Common myeloid progenitor, CD34-positive (primary cell): Measurements from ENCODE around the gene UBR3.

Experiments used
- CTCF ChIA-PET: fragments of 350-600 bp; sonication (Branson Sonifier 250); formaldehyde crosslinking; loops from one replicate; lab custom pipeline; 2021; ENCODE audit warnings: antibody characterized with exemption; lab: Charles Lee
- POLR2A ChIA-PET: fragments of 350-600 bp; sonication (Branson Sonifier 250); formaldehyde crosslinking; loops from one replicate; lab custom pipeline; 2021; ENCODE audit warnings: antibody characterized with exemption; lab: Charles Lee
- DNase-seq, 3 donors: peaks; one replicate each; pipeline versions ENCODE4 v3.0.0 to v3.0.0-alpha.2; 2013
- H3K27ac ChIP-seq, 2 experiments: 1 replicate in 1 of 2; 2 replicates in 1 of 2; pipeline ENCODE4 v1.7.0; 2013; ENCODE audit warnings: inconsistent platforms in 2 of 2, low read length in 2 of 2, mild to moderate bottlenecking in 2 of 2, low read depth in 1 of 2, moderate library complexity in 1 of 2; ENCODE audit not compliant: severe bottlenecking in 2 of 2, insufficient read depth in 1 of 2, poor library complexity in 1 of 2
- H3K27me3 ChIP-seq, 5 experiments: replicated peaks in 2 of 5; 1 replicate in 3 of 5; 2 replicates in 2 of 5; pipeline versions ENCODE4 v1.6.1 to v1.7.0; 2013; ENCODE audit warnings: low read length in 4 of 5, mild to moderate bottlenecking in 2 of 5, moderate library complexity in 2 of 5, inconsistent platforms in 1 of 5; ENCODE audit not compliant: insufficient read depth in 5 of 5, control insufficient read depth in 4 of 5
- H3K36me3 ChIP-seq, 4 experiments: 1 replicate in 2 of 4; 2 replicates in 2 of 4; pipeline versions ENCODE4 v1.6.1 to v1.7.0; 2013; ENCODE audit warnings: low read length in 3 of 4, control low read depth in 1 of 4, mild to moderate bottlenecking in 1 of 4; ENCODE audit not compliant: control insufficient read depth in 4 of 4, insufficient read depth in 4 of 4
- H3K4me1 ChIP-seq, 4 experiments: 1 replicate in 3 of 4; 2 replicates in 1 of 4; pipeline versions ENCODE4 v1.6.1 to v1.7.1; 2013; ENCODE audit warnings: low read length in 3 of 4, mild to moderate bottlenecking in 3 of 4, control low read depth in 1 of 4, inconsistent platforms in 1 of 4, moderate library complexity in 1 of 4; ENCODE audit not compliant: control insufficient read depth in 4 of 4, insufficient read depth in 4 of 4; ENCODE audit errors: control extremely low read depth in 1 of 4
- H3K4me3 ChIP-seq, 7 experiments: 1 replicate in 4 of 7; 2 replicates in 3 of 7; pipeline versions ENCODE4 v1.5.1 to v1.7.0; 2013; ENCODE audit warnings: mild to moderate bottlenecking in 7 of 7, low read length in 6 of 7, moderate library complexity in 6 of 7, inconsistent platforms in 2 of 7, low read depth in 2 of 7, control low read depth in 1 of 7; ENCODE audit not compliant: insufficient read depth in 4 of 7, control insufficient read depth in 1 of 7; ENCODE audit errors: extremely low read depth in 1 of 7
- H3K9me3 ChIP-seq, 5 experiments: 1 replicate in 4 of 5; 2 replicates in 1 of 5; pipeline versions ENCODE4 v1.6.1 to v1.7.1; 2013; ENCODE audit warnings: low read length in 4 of 5, mild to moderate bottlenecking in 2 of 5, inconsistent platforms in 1 of 5, low read depth in 1 of 5, moderate library complexity in 1 of 5; ENCODE audit not compliant: control insufficient read depth in 4 of 5, insufficient read depth in 2 of 5; ENCODE audit errors: control extremely low read depth in 1 of 5
- WGBS: methylation state at CpG from one replicate; pipeline ENCODE4 v1.1.5; 2013; ENCODE audit not compliant: insufficient coverage; 5-methylcytosine and 5-hydroxymethylcytosine counted together

UBR3 gene

DNA sequence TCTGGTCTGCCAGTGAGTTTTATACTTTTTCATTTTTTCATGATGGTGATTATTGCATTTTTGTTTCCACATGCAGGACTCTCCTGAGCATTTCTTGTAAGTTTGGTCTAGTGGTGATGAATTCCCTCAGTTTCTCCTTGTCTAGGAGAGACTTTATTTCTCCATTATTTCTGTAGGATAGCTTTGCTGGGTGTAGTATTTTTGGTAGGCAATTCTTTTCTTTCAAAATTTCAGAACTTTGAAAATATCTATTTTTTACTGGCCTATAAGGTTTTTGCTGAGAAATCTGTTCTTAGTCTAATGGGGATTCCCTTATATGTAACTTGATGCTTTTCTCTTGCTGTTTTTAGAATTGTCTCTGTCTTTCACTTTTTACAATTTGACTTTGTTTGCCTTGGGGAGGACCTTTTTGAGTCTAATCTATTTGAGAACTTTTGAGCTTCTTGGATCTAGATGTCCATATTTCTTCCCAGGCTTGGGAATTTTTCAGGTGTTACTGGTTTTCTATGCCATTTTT, 149.1 kb downstream of the UBR3 start:
- CTCF ChIA-PET = no interaction called here

GRCh38 chr2:169977530-169977929, 150.3 kb downstream of the UBR3 start:
- CTCF ChIA-PET = no interaction called here
- no peak overlapping the region for H3K27ac ChIP-seq
- no peak for DNase-seq
- no peak overlapping the region for H3K4me3 ChIP-seq
- H3K9me3 ChIP-seq = peaks cover 5 to 22% (median 9%) of the 10 kb centered on the region in 5 experiments
- no peaks in the 10 kb centered on the region for H3K27me3 ChIP-seq
- 100% methylated on average over 1 of the region's 3 CpGs for WGBS
- peaks cover 0 to 26% (median 8%) of the 10 kb centered on the region in 4 experiments for H3K36me3 ChIP-seq
- POLR2A ChIA-PET = no interaction called here
- peaks cover 0 to 6% (median 0%) of the 10 kb centered on the region in 4 experiments for H3K4me1 ChIP-seq

More for the DNA sequence above, 149.1 kb downstream of the UBR3 start:
- no peaks in the 10 kb centered on the region for H3K27me3 ChIP-seq
- H3K4me1 ChIP-seq = peaks cover 0 to 6% (median 0%) of the 10 kb centered on the region in 4 experiments
- H3K36me3 ChIP-seq = peaks cover 0 to 26% (median 8%) of the 10 kb centered on the region in 4 experiments
- H3K9me3 ChIP-seq = peaks cover 5 to 22% (median 9%) of the 10 kb centered on the region in 5 experiments
- H3K27ac ChIP-seq = no peak overlapping the region
- POLR2A ChIA-PET = no interaction called here
- H3K4me3 ChIP-seq = no peak overlapping the region
- no peak for DNase-seq

DNA sequence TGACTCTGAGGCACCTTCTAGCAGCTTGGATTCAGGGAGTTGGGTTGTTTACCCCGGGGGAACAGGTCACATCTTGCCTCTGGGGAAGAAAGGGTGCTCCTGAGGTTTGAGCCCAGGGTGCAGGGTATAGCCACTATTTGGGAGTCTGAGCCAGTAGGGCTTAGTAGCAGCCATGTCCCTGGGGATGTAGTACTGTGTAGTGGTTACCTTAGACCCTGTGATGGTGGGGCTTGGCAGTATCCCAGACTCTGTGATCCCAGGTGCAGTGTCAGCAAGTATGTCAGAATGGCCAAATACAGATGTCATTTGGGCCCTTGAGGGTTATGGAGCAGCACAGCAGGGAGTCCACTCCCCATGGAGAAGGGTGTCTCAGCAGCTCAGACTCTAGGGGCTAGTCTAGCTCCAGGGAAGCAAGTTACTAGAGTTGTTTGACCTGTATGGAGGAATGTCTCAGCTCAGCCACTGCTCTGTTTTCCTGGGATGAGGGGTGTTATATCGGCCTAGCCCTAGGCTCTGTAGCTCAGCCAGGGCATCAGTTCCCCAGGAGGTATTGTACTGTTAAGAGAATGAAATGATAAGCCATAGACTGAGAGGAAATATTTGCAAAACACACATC, 151.3 kb downstream of the UBR3 start:
- DNase-seq = no peak
- Histone ChIP-seq H3K36me3 (peaks cover 0 to 26% (median 8%) of the 10 kb centered on the region in 4 experiments), H3K27me3 (no peaks in the 10 kb centered on the region), H3K4me3 (no peak overlapping the region), H3K9me3 (peaks cover 5 to 22% (median 9%) of the 10 kb centered on the region in 5 experiments), H3K27ac (no peak overlapping the region), H3K4me1 (peaks cover 0 to 6% (median 0%) of the 10 kb centered on the region in 4 experiments)
- WGBS = 100% methylated on average over 2 of the region's 2 CpGs
- POLR2A ChIA-PET = interaction anchor here (0.6 kb wide), 1 partner anchor 252 kb away, joined by 3 read pairs; no protein-coding TSS in a partner anchor
- CTCF ChIA-PET = no interaction called here

DNA sequence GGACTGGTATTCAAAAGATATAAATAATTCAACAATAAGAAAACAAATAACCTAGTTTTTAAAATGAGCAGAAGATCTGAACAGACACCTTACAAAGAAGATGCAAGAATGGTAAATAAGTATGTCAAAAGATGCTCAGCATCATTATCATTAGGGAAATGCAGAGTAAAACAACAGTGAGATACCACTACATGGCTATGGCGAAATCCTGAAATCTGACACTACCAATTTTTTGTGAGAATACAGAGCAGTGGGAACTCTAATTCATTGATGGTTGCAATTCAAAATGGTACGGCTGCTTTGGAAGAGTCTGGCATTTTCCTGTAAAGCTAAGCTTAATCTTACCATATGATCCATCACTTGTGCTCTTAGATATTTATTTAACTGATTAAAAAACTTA, 151.8 kb downstream of the UBR3 start:
- no peak for DNase-seq
- ChIA-PET POLR2A (no interaction called here), CTCF (no interaction called here)
- Histone ChIP-seq H3K36me3 (peaks cover 0 to 26% (median 8%) of the 10 kb centered on the region in 4 experiments), H3K27ac (no peak overlapping the region), H3K4me3 (no peak overlapping the region), H3K4me1 (peaks cover 0 to 6% (median 0%) of the 10 kb centered on the region in 4 experiments), H3K27me3 (no peaks in the 10 kb centered on the region), H3K9me3 (peaks cover 5 to 22% (median 9%) of the 10 kb centered on the region in 5 experiments)
- WGBS = 86% methylated on average over 2 of the region's 2 CpGs

DNA sequence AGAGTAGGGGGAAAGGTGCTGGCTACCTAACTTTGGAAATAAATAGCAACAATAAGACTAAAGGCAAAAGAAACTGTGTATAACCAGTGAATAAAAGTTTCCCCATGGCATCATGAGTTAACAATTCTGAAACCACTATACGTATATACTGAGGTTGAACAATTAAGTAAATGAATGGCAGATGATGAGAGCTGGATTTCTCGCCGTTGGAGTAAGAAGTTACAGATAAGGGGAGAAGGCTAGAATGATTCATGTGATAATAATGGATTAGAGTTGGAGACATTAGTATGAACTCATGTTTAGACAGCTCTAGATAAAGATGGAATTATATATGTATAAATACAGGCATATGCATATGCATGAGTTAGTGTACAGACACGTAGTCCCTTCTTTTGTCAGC, 152.7 kb downstream of the UBR3 start:
- H3K36me3 ChIP-seq = peaks cover 0 to 24% (median 8%) of the 10 kb centered on the region in 4 experiments
- no peak overlapping the region for H3K27ac ChIP-seq
- no peaks in the 10 kb centered on the region for H3K27me3 ChIP-seq
- H3K4me1 ChIP-seq = peaks cover 0 to 6% (median 0%) of the 10 kb centered on the region in 4 experiments
- POLR2A ChIA-PET = no interaction called here
- WGBS = 100% methylated on average over 4 of the region's 4 CpGs
- peaks cover 5 to 22% (median 9%) of the 10 kb centered on the region in 5 experiments for H3K9me3 ChIP-seq
- CTCF ChIA-PET = no interaction called here
- no peak overlapping the region for H3K4me3 ChIP-seq
- DNase-seq = no peak

DNA sequence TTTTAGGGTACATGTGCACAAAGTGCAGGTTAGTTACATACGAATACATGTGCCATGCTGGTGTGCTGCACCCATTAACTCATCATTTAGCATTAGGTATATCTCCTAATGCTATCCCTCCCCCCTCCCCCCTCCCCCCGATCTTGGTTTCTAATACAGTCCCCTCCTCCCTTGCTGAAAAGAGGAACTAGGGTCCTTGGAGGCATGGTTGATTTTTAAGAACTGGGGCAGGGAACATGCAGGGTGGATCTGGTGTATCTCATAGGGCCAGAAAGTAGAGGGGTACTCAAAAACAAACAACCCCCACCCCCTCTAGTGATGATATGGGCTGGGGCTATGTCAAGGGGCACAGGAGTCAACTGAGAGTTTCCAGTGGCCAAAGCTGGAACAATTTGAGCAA, 153.4 kb downstream of the UBR3 start:
- no CpG with 5 or more reads among the region's 2 CpGs for WGBS
- ChIA-PET CTCF (no interaction called here), POLR2A (no interaction called here)
- Histone ChIP-seq H3K4me3 (no peak overlapping the region), H3K27ac (no peak overlapping the region), H3K27me3 (no peaks in the 10 kb centered on the region), H3K9me3 (peaks cover 4 to 18% (median 9%) of the 10 kb centered on the region in 5 experiments), H3K4me1 (peaks cover 0 to 6% (median 0%) of the 10 kb centered on the region in 4 experiments), H3K36me3 (peaks cover 0 to 19% (median 8%) of the 10 kb centered on the region in 4 experiments)
- peak in 2 of 3 donors; percentile 11 to 34 for DNase-seq

GRCh38 chr2:169982929-169983328, 155.7 kb downstream of the UBR3 start:
- ChIA-PET POLR2A (no interaction called here), CTCF (interaction anchor here (1.4 kb wide), 1 partner anchor 11 kb away, joined by 3 read pairs; no protein-coding TSS in a partner anchor)
- peaks cover 0 to 14% (median 4%) of the 10 kb centered on the region in 4 experiments for H3K36me3 ChIP-seq
- 0% methylated on average over 1 of the region's 1 CpG for WGBS
- H3K9me3 ChIP-seq = peaks cover 0 to 2% (median 0%) of the 10 kb centered on the region in 5 experiments
- DNase-seq = no peak
- H3K27me3 ChIP-seq = no peaks in the 10 kb centered on the region
- H3K4me1 ChIP-seq = peaks cover 0 to 6% (median 0%) of the 10 kb centered on the region in 4 experiments
- no peak overlapping the region for H3K4me3 ChIP-seq
- no peak overlapping the region for H3K27ac ChIP-seq
